ENCODE measurements around the gene BRD9.
A peak's percentile ranks its signal among the peaks of the same experiment; 100 is the strongest.
"Not testable (repeated sequence)": the region's sequence is repeated elsewhere in the genome, so short reads cannot be mapped to it uniquely, and the experiment has no call there.

BRD9 gene

GRCh38 chr5:860506-861150 lies 32.0 kb downstream of the BRD9 start:
- FAIRE-seq, result no peak
- no peak for DNase-seq (ENCODE audit: low spot score)

- DNase-seq (ENCODE audit: low spot score) (no peak), FAIRE-seq (no peak)
Observed at GRCh38 chr5:859798-860296, 32.8 kb downstream of the BRD9 start.

GRCh38 chr5:859391-859790 lies 33.2 kb downstream of the BRD9 start:
- FAIRE-seq (no peak), DNase-seq (ENCODE audit: low spot score) (no peak)

GRCh38 chr5:858726-859125 lies 33.9 kb downstream of the BRD9 start:
- FAIRE-seq, result no peak
- no peak for DNase-seq (ENCODE audit: low spot score)

GRCh38 chr5:856531-857425 lies 35.8 kb downstream of the BRD9 start:
- FAIRE-seq, result no peak
- no peak for DNase-seq (ENCODE audit: low spot score)

GRCh38 chr5:855771-856530 lies 36.6 kb downstream of the BRD9 start:
- FAIRE-seq (peak; percentile 99), DNase-seq (ENCODE audit: low spot score) (no peak)

GRCh38 chr5:854966-855743 lies 37.4 kb downstream of the BRD9 start:
- FAIRE-seq (no peak), DNase-seq (ENCODE audit: low spot score) (no peak)

- FAIRE-seq (no peak), DNase-seq (ENCODE audit: low spot score) (no peak)
Observed at GRCh38 chr5:854217-854616, 38.4 kb downstream of the BRD9 start.

GRCh38 chr5:853416-854090 lies 39.0 kb downstream of the BRD9 start:
- peak; percentile 86 for FAIRE-seq
- DNase-seq (ENCODE audit: low spot score), result not testable (repeated sequence)

GRCh38 chr5:852431-853401 lies 39.9 kb downstream of the BRD9 start:
- no peak for FAIRE-seq

GRCh38 chr5:852018-852417 lies 40.6 kb downstream of the BRD9 start:
- DNase-seq (ENCODE audit: low spot score) (no peak), FAIRE-seq (no peak)

More at GRCh38 chr5:852431-853401, 39.9 kb downstream of the BRD9 start:
- DNase-seq (ENCODE audit: low spot score), result no peak

- no peak for FAIRE-seq
- no peak for DNase-seq (ENCODE audit: low spot score)
Observed at GRCh38 chr5:851553-851952, 41.0 kb downstream of the BRD9 start.

GRCh38 chr5:851076-851475 lies 41.5 kb downstream of the BRD9 start:
- FAIRE-seq, result no peak
- no peak for DNase-seq (ENCODE audit: low spot score)

GRCh38 chr5:850511-851006 lies 42.0 kb downstream of the BRD9 start, which contains the start of gene ZDHHC11:
TSS of gene ZDHHC11 (minus strand) at chr5:850986. CDS start at chr5:850602, 384 bp downstream.
- no peak for FAIRE-seq

GRCh38 chr5:849651-850301 lies 42.8 kb downstream of the BRD9 start:
- no peak for DNase-seq (ENCODE audit: low spot score)
- no peak for FAIRE-seq

More at GRCh38 chr5:850511-851006, 42.0 kb downstream of the BRD9 start, which contains the start of gene ZDHHC11:
- no peak for DNase-seq (ENCODE audit: low spot score)

GRCh38 chr5:848671-849111 lies 43.9 kb downstream of the BRD9 start:
- DNase-seq (ENCODE audit: low spot score), result no peak
- FAIRE-seq, result no peak

- not testable (repeated sequence) for DNase-seq (ENCODE audit: low spot score); FAIRE-seq
Observed at GRCh38 chr5:847736-848135, 44.9 kb downstream of the BRD9 start.

- DNase-seq (ENCODE audit: low spot score); FAIRE-seq: not testable (repeated sequence)
Observed at GRCh38 chr5:847212-847611, 45.4 kb downstream of the BRD9 start.

All from urothelium cell line (cell line).